Esophagus squamous epithelium (tissue), 5 donors: ENCODE results near the gene EFCAB5. TPM values are rescaled to one million over a fixed set of nuclear protein-coding genes. Genes with fewer than 3 reads are reported as not detected.

ENCODE experiments used
- DNase-seq: peaks from one replicate; lab custom pipeline; 2025; lab: John Stamatoyannopoulos, UW
- H3K27ac ChIP-seq, 4 donors: fragments of 200-600 bp; sonication (generic); one replicate each; pipeline ENCODE4 v1.5.1; 2016 to 2019; ENCODE audit warnings: mild to moderate bottlenecking in 1 of 4
- H3K27me3 ChIP-seq, 4 donors: fragments of 200-600 bp; sonication (generic); 1 replicate in 3 of 4; 2 replicates in 1 of 4; pipeline versions ENCODE4 v1.5.1 to v1.6.0; 2017 to 2021; ENCODE audit warnings: antibody characterized with exemption in 1 of 4
- H3K36me3 ChIP-seq, 3 donors: fragments of 200-600 bp; sonication (generic); one replicate each; pipeline ENCODE4 v1.5.1; 2016 to 2019
- H3K4me1 ChIP-seq, 3 donors: fragments of 200-600 bp; sonication (generic); one replicate each; pipeline ENCODE4 v1.5.1; 2017 to 2019
- H3K4me3 ChIP-seq, 4 donors: fragments of 200-600 bp; sonication (generic); 1 replicate in 3 of 4; 2 replicates in 1 of 4; pipeline ENCODE4 v1.5.1; 2016 to 2019; ENCODE audit warnings: mild to moderate bottlenecking in 2 of 4, moderate library complexity in 1 of 4
- H3K9me3 ChIP-seq, 3 donors: fragments of 200-600 bp; sonication (generic); one replicate each; pipeline ENCODE4 v1.5.1; 2016 to 2019
- CTCF ChIP-seq, 6 experiments: fragments of 450-650 bp in 4 of 6; fragments of 200-600 bp in 2 of 6; sonication (generic) in 2 of 6; IDR thresholded peaks; one replicate each; pipeline ENCODE4 v1.5.1; 2016 to 2019; ENCODE audit warnings: antibody characterized with exemption in 6 of 6, mild to moderate bottlenecking in 4 of 6, moderate library complexity in 4 of 6
- POLR2A ChIP-seq, 4 donors: fragments of 450-650 bp; IDR thresholded peaks; one replicate each; pipeline ENCODE4 v1.6.1; 2017; ENCODE audit warnings: antibody characterized with exemption in 4 of 4, mild to moderate bottlenecking in 4 of 4, moderate library complexity in 3 of 4
- WGBS, 2 donors: methylation state at CpG; one replicate each; pipeline ENCODE4 v1.1.5; 2018; 5-methylcytosine and 5-hydroxymethylcytosine counted together
- intact Hi-C: fragments of 100-400 bp; cut with DNase I; formaldehyde crosslinking; loops from one replicate; pipeline ENCODE4 v1.15.0; 2022
- total RNA-seq, 4 donors: library from RNA; depleted of rRNA; stranded (reverse); fragments of >200 nt; gene quantifications; one replicate each; pipeline ENCODE4 v1.1.0, GENCODE V29; 2016
- donor health status: DM: yes; HTN: yes; CAD: no.

Gene EFCAB5
- total RNA-seq, 4 donors from 2014 or later: 0.19 TPM; not detected in 3

- TF ChIP-seq POLR2A (IDR thresholded peaks at IDR 0.05): no peak
- TF ChIP-seq CTCF (IDR thresholded peaks at IDR 0.05): no peak
- Histone ChIP-seq H3K27me3 (no peaks in the 10 kb centered on the region), H3K9me3 (no peaks in the 10 kb centered on the region), H3K27ac (no peak overlapping the region), H3K4me3 (no peak overlapping the region), H3K4me1 (no peaks in the 10 kb centered on the region), H3K36me3 (no peaks in the 10 kb centered on the region)
- 69 to 75% methylated on average over 5 of the region's 5 CpGs for WGBS, 2 donors
- intact Hi-C loops: no loop called here
- no peak for DNase-seq
These were observed 26.8 kb downstream of the EFCAB5 start for GRCh38 chr17:29968271-29968670.

GRCh38 chr17:29972277-29972676 lies 30.8 kb downstream of the EFCAB5 start:
- Histone ChIP-seq H3K9me3 (no peaks in the 10 kb centered on the region), H3K4me1 (no peaks in the 10 kb centered on the region), H3K27ac (no peak overlapping the region), H3K4me3 (no peak overlapping the region), H3K27me3 (no peaks in the 10 kb centered on the region), H3K36me3 (no peaks in the 10 kb centered on the region)
- 92% methylated on average over 9 to 10 of the region's 18 CpGs for WGBS, 2 donors
- no peak for TF ChIP-seq POLR2A (IDR thresholded peaks at IDR 0.05)
- TF ChIP-seq CTCF (IDR thresholded peaks at IDR 0.05): no peak
- DNase-seq: no peak
- intact Hi-C loops: no loop called here

GRCh38 chr17:29973005-29973404 lies 31.6 kb downstream of the EFCAB5 start:
- Histone ChIP-seq H3K4me3 (no peak overlapping the region), H3K27me3 (no peaks in the 10 kb centered on the region), H3K27ac (no peak overlapping the region), H3K9me3 (no peaks in the 10 kb centered on the region), H3K4me1 (no peaks in the 10 kb centered on the region), H3K36me3 (no peaks in the 10 kb centered on the region)
- WGBS, 2 donors: 94 to 95% methylated on average over 3 of the region's 3 CpGs
- no peak for DNase-seq
- intact Hi-C loops: no loop called here
- TF ChIP-seq CTCF (IDR thresholded peaks at IDR 0.05) (no peak), POLR2A (IDR thresholded peaks at IDR 0.05) (no peak)

GRCh38 chr17:29977836-29978235 lies 36.4 kb downstream of the EFCAB5 start:
- no peaks in the 10 kb centered on the region for H3K4me1 ChIP-seq
- intact Hi-C loops: no loop called here
- H3K4me3 ChIP-seq: no peak overlapping the region
- no peaks in the 10 kb centered on the region for H3K9me3 ChIP-seq
- 29% methylated on average over 1 of the region's 1 CpG for WGBS, 2 donors
- no peaks in the 10 kb centered on the region for H3K27me3 ChIP-seq
- no peak for DNase-seq
- no peaks in the 10 kb centered on the region for H3K36me3 ChIP-seq
- TF ChIP-seq CTCF (IDR thresholded peaks at IDR 0.05) (no peak), POLR2A (IDR thresholded peaks at IDR 0.05) (no peak)
- no peak overlapping the region for H3K27ac ChIP-seq

GRCh38 chr17:29980261-29980660 lies 38.8 kb downstream of the EFCAB5 start:
- Histone ChIP-seq H3K9me3 (peaks cover 0 to 2% (median 0%) of the 10 kb centered on the region in 3 donors), H3K27me3 (peaks cover 0 to 3% (median 0%) of the 10 kb centered on the region in 4 donors), H3K4me1 (no peaks in the 10 kb centered on the region), H3K27ac (no peak overlapping the region), H3K36me3 (no peaks in the 10 kb centered on the region), H3K4me3 (no peak overlapping the region)
- intact Hi-C loops: no loop called here
- no peak for TF ChIP-seq POLR2A (IDR thresholded peaks at IDR 0.05)
- TF ChIP-seq CTCF (IDR thresholded peaks at IDR 0.05): no peak
- 68 to 80% methylated on average over 1 of the region's 1 CpG for WGBS, 2 donors
- no peak for DNase-seq
